PFSK-1 (cell line): ENCODE measurements around the gene FAM83C.

ENCODE experiments used
- POLR2AphosphoS5 ChIP-seq: IDR thresholded peaks from 2 replicates; pipeline ENCODE4 v1.6.1; 2012; ENCODE audit warnings: low read depth, mild to moderate bottlenecking, control low read depth, low read length, moderate library complexity
- REST ChIP-seq, 2 experiments: IDR thresholded peaks; 2 replicates each; pipeline versions ENCODE4 v1.6.1 to v1.8.0; 2011 to 2012; ENCODE audit warnings: low read depth in 2 of 2, low read length in 2 of 2, control low read depth in 1 of 2, inconsistent platforms in 1 of 2, mild to moderate bottlenecking in 1 of 2, moderate library complexity in 1 of 2; ENCODE audit not compliant: insufficient read depth in 1 of 2
- SIN3A ChIP-seq: IDR thresholded peaks from 2 replicates; pipeline ENCODE4 v1.6.1; 2012; ENCODE audit warnings: mild to moderate bottlenecking, low read length, moderate library complexity, borderline replicate concordance; ENCODE audit not compliant: insufficient read depth
- TAF1 ChIP-seq: IDR thresholded peaks from 2 replicates; pipeline ENCODE4 v1.6.1; 2012; ENCODE audit warnings: low read length, control low read depth, borderline replicate concordance; ENCODE audit not compliant: insufficient read depth

GRCh38 chr20:35305682-35306556 lies 13.7 kb upstream of the FAM83C start:
- TF ChIP-seq POLR2AphosphoS5 (no peak), SIN3A (no peak), REST (IDR thresholded peaks at IDR 0.05; ENCODE audit: insufficient read depth in 1 of 2, low read depth in 2 of 2, low read length in 2 of 2) (no peak), TAF1 (no peak)
